Sigmoid colon (tissue), 4 donors: ENCODE data around the gene CLCNKA.

Source experiments
- EP300 ChIP-seq, 4 donors: sonication (generic); formaldehyde crosslinking; IDR thresholded peaks; one replicate each; pipeline ENCODE4 v1.6.1; 2017; ENCODE audit warnings: antibody characterized with exemption in 4 of 4
- POLR2A ChIP-seq, 2 donors: fragments of 450-650 bp; IDR thresholded peaks; one replicate each; pipeline ENCODE4 v1.6.1; 2016; ENCODE audit warnings: antibody characterized with exemption in 2 of 2, mild to moderate bottlenecking in 2 of 2, moderate library complexity in 2 of 2
- POLR2AphosphoS5 ChIP-seq, 4 donors: sonication (generic); formaldehyde crosslinking; IDR thresholded peaks; one replicate each; pipeline ENCODE4 v1.6.1; 2017; ENCODE audit warnings: antibody characterized with exemption in 4 of 4
- TF ChIP-seq, protein P1 (sequence below), 4 experiments: fragments of 450-650 bp in 3 of 4; fragments of 200-600 bp in 1 of 4; IDR thresholded peaks; one replicate each; pipeline ENCODE4 v1.5.1; 2016 to 2019; ENCODE audit warnings: antibody characterized with exemption in 4 of 4, mild to moderate bottlenecking in 3 of 4, moderate library complexity in 2 of 4

DNA sequence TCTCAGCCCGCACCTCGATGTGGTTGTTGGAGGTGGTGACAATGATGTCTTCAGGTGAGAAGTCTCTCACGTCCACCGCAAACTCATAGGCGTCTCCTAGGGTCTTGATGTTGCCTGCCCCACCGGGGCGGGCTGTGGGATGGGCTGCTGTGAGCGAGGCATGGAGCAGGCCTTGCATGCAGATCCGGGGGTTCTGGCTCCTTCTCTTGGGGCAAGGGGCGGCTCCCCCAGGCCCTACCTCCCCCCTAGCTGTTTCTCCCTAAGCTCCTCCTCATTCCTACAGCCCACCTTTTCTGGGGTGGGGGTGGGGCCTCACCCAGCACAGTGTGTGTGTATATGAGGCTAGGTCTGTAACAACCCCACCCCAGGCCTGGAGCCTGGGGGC lies 4.8 kb upstream of the CLCNKA start:
- no peak for TF ChIP-seq POLR2A (IDR thresholded peaks at IDR 0.05)
- TF ChIP-seq, protein P1, sequence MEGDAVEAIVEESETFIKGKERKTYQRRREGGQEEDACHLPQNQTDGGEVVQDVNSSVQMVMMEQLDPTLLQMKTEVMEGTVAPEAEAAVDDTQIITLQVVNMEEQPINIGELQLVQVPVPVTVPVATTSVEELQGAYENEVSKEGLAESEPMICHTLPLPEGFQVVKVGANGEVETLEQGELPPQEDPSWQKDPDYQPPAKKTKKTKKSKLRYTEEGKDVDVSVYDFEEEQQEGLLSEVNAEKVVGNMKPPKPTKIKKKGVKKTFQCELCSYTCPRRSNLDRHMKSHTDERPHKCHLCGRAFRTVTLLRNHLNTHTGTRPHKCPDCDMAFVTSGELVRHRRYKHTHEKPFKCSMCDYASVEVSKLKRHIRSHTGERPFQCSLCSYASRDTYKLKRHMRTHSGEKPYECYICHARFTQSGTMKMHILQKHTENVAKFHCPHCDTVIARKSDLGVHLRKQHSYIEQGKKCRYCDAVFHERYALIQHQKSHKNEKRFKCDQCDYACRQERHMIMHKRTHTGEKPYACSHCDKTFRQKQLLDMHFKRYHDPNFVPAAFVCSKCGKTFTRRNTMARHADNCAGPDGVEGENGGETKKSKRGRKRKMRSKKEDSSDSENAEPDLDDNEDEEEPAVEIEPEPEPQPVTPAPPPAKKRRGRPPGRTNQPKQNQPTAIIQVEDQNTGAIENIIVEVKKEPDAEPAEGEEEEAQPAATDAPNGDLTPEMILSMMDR (IDR thresholded peaks at IDR 0.05) = no peak
- TF ChIP-seq EP300 (IDR thresholded peaks at IDR 0.05) = no peak
- no peak for TF ChIP-seq POLR2AphosphoS5 (IDR thresholded peaks at IDR 0.05)
